Measurements from ENCODE around the gene FAM43B.
A peak's percentile ranks its signal among the peaks of the same experiment; 100 is the strongest.

FAM43B gene

GRCh38 chr1:20521960-20522861 is 30.2 kb upstream of the FAM43B start:
- DNase-seq (ENCODE audit: extremely low read depth, low read depth), result peak; percentile 30
- TF ChIP-seq, protein P1, sequence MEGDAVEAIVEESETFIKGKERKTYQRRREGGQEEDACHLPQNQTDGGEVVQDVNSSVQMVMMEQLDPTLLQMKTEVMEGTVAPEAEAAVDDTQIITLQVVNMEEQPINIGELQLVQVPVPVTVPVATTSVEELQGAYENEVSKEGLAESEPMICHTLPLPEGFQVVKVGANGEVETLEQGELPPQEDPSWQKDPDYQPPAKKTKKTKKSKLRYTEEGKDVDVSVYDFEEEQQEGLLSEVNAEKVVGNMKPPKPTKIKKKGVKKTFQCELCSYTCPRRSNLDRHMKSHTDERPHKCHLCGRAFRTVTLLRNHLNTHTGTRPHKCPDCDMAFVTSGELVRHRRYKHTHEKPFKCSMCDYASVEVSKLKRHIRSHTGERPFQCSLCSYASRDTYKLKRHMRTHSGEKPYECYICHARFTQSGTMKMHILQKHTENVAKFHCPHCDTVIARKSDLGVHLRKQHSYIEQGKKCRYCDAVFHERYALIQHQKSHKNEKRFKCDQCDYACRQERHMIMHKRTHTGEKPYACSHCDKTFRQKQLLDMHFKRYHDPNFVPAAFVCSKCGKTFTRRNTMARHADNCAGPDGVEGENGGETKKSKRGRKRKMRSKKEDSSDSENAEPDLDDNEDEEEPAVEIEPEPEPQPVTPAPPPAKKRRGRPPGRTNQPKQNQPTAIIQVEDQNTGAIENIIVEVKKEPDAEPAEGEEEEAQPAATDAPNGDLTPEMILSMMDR (IDR thresholded peaks at IDR 0.05; ENCODE audit: low read depth, low read length), result peak; percentile 97

GRCh38 chr1:20526267-20526666 is 26.1 kb upstream of the FAM43B start:
- DNase-seq (ENCODE audit: extremely low read depth, low read depth), result no peak
- TF ChIP-seq, protein P1 (IDR thresholded peaks at IDR 0.05; ENCODE audit: low read depth, low read length), result no peak

GRCh38 chr1:20528221-20528620 is 24.2 kb upstream of the FAM43B start:
- no peak for DNase-seq (ENCODE audit: extremely low read depth, low read depth)
- TF ChIP-seq, protein P1 (IDR thresholded peaks at IDR 0.05; ENCODE audit: low read depth, low read length), result no peak

DNA sequence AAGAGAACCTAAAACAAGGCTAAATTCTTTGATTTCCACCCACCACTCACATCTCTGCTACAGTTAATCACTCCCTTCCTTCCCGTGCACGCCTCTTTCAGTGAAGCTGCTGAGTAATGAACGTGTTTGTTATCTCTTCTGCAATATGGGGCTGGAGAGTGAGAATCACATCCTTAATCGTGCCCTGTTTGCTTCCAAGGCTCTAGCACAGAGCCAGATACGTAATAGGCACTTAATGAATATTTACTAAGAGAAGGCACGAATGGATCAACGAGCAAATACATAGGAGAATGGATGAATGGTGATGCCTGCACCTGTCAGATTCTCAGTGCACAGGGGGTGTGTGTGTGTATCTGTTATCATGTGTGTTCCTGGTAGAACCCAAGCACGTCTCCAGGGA is 22.1 kb upstream of the FAM43B start:
- no peak for DNase-seq (ENCODE audit: extremely low read depth, low read depth)

DNA sequence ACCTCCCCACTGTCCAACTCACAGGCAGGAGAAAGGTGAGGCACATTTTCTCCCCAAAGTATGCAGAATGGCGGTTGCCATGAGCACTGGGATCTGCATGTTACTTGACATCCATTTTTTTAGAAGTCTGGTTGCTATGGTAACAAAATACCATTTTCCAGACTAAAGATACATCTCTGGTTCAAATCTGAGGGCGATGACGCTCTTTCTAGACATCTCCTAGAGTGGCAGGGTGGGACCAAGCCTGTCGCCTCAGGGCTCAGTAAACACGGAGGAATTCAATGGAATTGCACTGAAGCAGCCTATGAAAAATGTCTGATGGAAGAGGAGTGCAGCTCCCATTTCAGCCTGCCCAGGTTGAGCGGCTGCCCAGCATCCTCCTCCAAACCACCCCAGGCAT is 21.5 kb upstream of the FAM43B start:
- TF ChIP-seq, protein P1 (IDR thresholded peaks at IDR 0.05; ENCODE audit: low read depth, low read length), result no peak
- no peak for DNase-seq (ENCODE audit: extremely low read depth, low read depth)

More for the DNA sequence above, 22.1 kb upstream of the FAM43B start:
- TF ChIP-seq, protein P1 (IDR thresholded peaks at IDR 0.05; ENCODE audit: low read depth, low read length), result no peak

DNA sequence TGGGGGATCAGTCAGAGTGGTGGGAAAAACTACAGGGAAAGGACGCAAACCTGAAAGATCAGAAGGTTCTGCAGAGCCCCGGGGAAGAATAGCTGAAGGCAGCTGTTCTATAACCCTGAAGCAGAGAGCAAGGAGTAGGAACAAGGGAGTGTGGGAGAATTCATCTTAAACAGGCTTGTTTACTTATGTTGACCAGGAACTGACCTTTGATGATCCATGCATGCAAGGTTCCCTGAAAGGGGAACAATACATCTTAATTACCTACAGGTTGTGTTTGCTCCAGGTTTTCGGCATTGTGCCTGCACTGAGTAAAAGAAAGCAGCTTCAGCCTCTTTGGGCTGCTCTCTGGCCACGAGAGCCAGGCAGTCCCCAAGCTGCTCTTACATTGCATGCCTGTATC is 18.7 kb upstream of the FAM43B start:
- no peak for DNase-seq (ENCODE audit: extremely low read depth, low read depth)
- TF ChIP-seq, protein P1 (IDR thresholded peaks at IDR 0.05; ENCODE audit: low read depth, low read length), result no peak

- TF ChIP-seq, protein P1 (IDR thresholded peaks at IDR 0.05; ENCODE audit: low read depth, low read length), result no peak
- no peak for DNase-seq (ENCODE audit: extremely low read depth, low read depth)
These were observed 17.5 kb upstream of the FAM43B start for GRCh38 chr1:20534659-20535417.
